GM19372 (cell line): ENCODE data around the gene SPX.

Experiments used
- ATAC-seq: cut with Tn5 transposase; IDR thresholded peaks from one replicate; pipeline ENCODE4 v1.9.1; 2021; ENCODE audit warnings: mild to moderate bottlenecking, low read depth, moderate library complexity; ENCODE audit not compliant: unreplicated experiment

Gene SPX

GRCh38 chr12:21573733-21574358, 47.8 kb downstream of the SPX start:
- no peak for ATAC-seq

GRCh38 chr12:21576431-21576830, 50.3 kb downstream of the SPX start:
- no peak for ATAC-seq

GRCh38 chr12:21577516-21577915, 51.4 kb downstream of the SPX start:
- ATAC-seq: no peak

GRCh38 chr12:21580748-21581516, 54.8 kb downstream of the SPX start:
- ATAC-seq: no peak
